Skin epidermis (tissue), 12 donors: ENCODE data around the gene CALCOCO1.
A peak's percentile ranks its signal among the peaks of the same experiment; 100 is the strongest.
"Not testable (repeated sequence)": the region's sequence is repeated elsewhere in the genome, so short reads cannot be mapped to it uniquely, and the experiment has no call there.

Experiments used
- H3K27ac ChIP-seq, 21 experiments: fragments of 200-600 bp; sonication (generic) in 11 of 21; one replicate each; pipeline ENCODE4 v1.5.0; 2020; ENCODE audit warnings: mild to moderate bottlenecking in 3 of 21, inconsistent platforms in 2 of 21, moderate library complexity in 2 of 21
- H3K4me3 ChIP-seq, 7 experiments: fragments of 200-600 bp; sonication (generic) in 2 of 7; one replicate each; pipeline ENCODE4 v1.5.0; 2020; ENCODE audit warnings: inconsistent platforms in 2 of 7, mild to moderate bottlenecking in 2 of 7, moderate library complexity in 1 of 7

Gene CALCOCO1

GRCh38 chr12:53736592-53736991 lies 9.3 kb upstream of the CALCOCO1 start:
- Histone ChIP-seq H3K27ac (no peak overlapping the region), H3K4me3 (no peak overlapping the region)

DNA sequence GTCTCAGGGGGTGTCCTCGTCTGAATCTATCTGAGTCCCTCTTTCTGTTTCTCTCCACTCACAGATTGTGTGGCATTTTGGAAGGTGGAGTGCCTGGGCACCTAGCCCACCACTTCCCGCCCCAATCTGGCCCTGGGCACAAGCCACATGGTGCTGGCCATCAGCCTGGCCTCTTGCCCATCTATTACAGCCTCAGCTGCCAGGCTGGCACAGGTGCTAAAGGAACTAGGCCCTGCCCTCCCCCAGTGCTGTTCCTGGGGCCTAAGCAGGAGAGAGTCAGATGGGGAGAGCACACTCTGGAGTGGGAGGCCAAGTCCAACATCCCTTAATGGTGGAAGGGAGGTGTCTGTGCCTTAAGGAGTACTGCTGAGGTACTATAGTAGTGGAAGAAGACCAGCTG lies 8.3 kb upstream of the CALCOCO1 start:
- Histone ChIP-seq H3K27ac (no peak overlapping the region), H3K4me3 (no peak overlapping the region)

- Histone ChIP-seq H3K4me3 (no peak overlapping the region), H3K27ac (no peak overlapping the region)
These were observed 7.2 kb upstream of the CALCOCO1 start for GRCh38 chr12:53734425-53734824.

GRCh38 chr12:53733807-53734200 lies 6.6 kb upstream of the CALCOCO1 start:
- no peak overlapping the region for H3K27ac ChIP-seq

DNA sequence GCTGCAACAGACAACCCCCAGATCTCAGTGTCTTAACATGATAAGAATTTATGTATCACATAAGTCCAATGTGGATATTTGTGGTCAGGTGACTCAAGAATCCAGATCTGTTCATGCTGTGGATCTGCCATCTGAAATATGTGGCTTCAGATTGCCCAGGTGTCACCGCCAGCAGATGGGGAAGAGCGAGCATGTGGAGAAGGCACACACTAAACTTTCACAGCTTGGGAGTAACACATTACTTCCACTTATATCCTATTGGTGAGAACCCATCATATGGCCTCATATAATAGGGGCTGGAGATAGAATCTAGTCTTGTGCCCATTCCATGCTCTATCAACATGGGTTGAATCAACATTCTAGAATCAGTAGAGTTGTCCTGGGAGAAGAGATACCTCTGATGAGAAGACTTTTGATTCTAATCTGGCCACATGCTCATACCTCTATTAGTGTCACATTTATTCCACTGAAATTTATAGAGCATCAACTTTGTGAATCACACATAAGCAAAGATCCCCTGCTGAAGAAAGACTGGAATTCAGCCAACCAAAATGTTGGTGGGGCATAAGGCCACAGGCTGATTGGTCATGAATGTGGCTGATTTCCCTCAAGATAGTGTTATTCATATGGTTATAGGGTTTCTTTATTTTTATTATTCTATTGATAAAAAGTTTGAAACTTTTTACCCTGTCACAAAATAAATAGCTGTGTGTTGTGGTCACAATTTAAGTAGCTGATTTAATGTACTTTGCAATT lies 6.0 kb upstream of the CALCOCO1 start:
- no peak overlapping the region for H3K4me3 ChIP-seq
- H3K27ac ChIP-seq = no peak overlapping the region

More at GRCh38 chr12:53733807-53734200, 6.6 kb upstream of the CALCOCO1 start:
- no peak overlapping the region for H3K4me3 ChIP-seq

DNA sequence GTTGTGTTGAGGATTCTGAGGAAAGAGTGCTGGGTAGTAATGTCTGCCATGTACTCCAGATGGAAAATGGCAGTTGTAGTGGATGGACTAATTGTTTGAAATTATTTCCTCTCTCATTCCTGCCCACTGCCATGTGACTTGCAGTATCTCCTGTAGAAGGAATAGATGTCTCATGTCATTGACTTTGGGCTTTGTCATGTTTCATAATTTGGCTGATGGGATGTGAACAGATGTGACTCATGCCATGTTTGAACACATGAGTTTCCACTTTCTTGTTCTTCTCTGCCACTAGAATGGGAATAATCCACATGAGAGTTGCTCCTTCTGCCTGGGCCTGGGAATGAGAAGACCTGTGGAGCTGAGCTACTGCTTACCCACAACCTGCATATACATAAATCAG lies 2.4 kb upstream of the CALCOCO1 start:
- Histone ChIP-seq H3K27ac (no peak overlapping the region), H3K4me3 (no peak overlapping the region)

GRCh38 chr12:53728206-53728605 lies 954 bp upstream of the CALCOCO1 start:
- Histone ChIP-seq H3K27ac (peak overlapping the region in 13 of 21 experiments; percentile 34 to 85 (median 72)), H3K4me3 (no peak overlapping the region)

- peak overlapping the region in 19 of 21 experiments; percentile 45 to 91 (median 83) for H3K27ac ChIP-seq
- H3K4me3 ChIP-seq = peak overlapping the region; percentile 44 to 86 (median 69)
These were observed 324 bp downstream of the CALCOCO1 start for GRCh38 chr12:53726946-53727309.

DNA sequence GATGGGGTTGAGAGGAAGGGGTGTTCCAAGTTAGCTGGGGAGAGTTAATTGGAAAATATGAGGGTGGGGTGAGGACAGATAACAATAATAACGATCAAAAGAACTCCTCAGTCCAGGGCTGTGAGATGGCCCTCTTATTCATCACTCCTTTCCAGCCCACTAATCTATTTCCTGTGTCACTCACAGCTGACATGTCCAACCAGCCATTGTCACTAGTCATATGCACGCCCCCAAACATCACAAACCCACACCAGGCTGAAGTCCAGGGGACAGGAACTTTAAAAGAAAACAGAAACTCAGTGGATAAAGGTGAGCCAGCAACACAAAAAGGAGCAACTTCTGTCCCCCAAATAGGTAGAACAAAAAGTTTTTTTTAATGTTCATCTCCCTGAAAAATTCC lies 911 bp downstream of the CALCOCO1 start:
- H3K27ac ChIP-seq = peak overlapping the region in 19 of 21 experiments; percentile 45 to 91 (median 83)

GRCh38 chr12:53725824-53726223 lies 1.4 kb downstream of the CALCOCO1 start:
- Histone ChIP-seq H3K4me3 (peak overlapping the region in 4 of 7 experiments; percentile 56 to 86 (median 73)), H3K27ac (peak overlapping the region in 17 of 21 experiments; percentile 5 to 91 (median 81))

More for the DNA sequence above, 911 bp downstream of the CALCOCO1 start:
- H3K4me3 ChIP-seq = peak overlapping the region; percentile 44 to 86 (median 69)

DNA sequence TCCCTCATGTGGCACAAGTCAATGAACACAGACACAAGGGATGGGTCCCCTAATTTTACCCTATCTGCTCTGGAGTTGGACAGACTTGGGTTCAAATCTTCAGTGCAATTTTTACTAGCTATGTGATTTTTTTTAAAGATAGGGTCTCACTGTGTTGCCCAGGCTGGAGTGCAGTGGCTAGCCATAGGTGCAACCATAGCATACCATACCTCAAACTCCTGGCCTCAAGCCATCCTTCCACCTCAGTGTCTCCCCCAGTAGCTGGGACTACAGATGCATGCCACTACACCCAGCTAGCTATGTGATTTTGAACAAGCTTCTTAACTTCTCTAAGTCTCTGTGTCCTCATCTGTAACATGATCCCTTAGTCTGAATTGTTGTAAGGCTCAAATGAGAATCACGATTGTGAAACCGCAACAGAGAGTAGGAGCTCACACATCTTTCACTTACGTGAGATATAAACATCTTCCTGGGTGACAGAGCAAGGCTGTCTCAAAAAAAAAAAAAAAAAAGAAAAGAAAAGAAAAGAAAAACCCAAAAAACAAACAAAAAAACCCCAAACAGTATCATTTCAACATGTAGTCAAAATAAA lies 4.7 kb downstream of the CALCOCO1 start:
- no peak overlapping the region for H3K27ac ChIP-seq

DNA sequence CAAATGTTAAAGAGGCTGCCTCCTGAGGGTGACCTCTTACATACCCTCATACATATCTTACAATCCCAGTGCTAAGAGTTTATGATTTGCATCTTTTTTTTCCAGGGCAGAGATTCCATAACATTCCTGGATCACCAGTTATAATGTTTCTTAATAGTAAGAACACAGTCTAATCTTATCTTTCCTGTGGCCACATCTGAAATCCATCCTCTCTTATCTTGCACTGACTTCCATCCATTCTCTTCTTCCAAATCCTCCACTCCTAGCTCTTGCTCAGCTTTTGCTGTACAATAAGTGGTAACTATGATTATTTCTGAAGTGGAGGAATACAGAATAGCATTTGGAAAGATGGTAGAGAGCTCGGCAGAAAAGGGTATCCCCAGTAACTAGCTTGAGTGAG lies 6.3 kb downstream of the CALCOCO1 start:
- H3K27ac ChIP-seq = no peak overlapping the region

More for the DNA sequence above, 4.7 kb downstream of the CALCOCO1 start:
- H3K4me3 ChIP-seq = no peak overlapping the region

DNA sequence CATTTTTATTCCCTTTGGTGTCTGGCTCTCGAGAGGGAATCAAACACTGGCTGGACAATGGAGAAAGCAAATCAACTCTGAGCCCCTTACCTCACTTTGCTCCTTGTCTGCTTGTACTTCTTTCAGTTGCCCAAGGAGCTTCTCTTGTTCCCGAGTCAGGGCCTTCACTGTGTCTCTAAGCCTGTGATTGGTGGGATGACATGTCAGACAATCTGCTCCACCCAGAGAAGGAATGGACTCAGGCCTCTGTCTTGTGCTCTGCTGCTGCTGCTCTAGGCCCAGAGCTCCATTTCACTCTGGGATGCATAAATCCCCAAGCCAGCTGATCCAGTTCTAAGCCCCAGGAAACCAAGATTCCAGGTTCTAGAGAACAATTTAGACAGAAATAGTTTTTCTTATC lies 7.6 kb downstream of the CALCOCO1 start:
- H3K27ac ChIP-seq = no peak overlapping the region

More for the DNA sequence above, 6.3 kb downstream of the CALCOCO1 start:
- no peak overlapping the region for H3K4me3 ChIP-seq

DNA sequence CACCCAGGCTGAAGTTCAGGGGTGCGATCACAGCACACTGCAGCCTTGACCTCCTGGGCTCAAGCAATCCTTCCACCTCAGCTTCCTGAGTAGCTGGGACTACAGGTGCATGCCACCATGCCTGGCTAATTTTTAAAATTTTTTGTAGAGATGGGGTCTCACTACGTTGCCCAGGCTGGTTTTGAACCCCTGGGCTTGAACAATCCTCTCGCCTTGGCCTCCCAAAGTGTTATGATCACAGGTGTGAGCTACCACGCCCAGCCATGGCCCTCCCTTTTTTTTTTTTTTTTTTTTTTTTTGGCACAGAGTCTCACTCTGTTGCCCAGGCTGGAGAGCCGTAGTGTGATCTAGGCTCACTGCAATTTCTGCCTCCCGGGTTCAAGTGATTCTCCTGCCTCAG lies 8.7 kb downstream of the CALCOCO1 start:
- not testable (repeated sequence) for H3K27ac ChIP-seq, H3K4me3 ChIP-seq

More for the DNA sequence above, 7.6 kb downstream of the CALCOCO1 start:
- H3K4me3 ChIP-seq = no peak overlapping the region

DNA sequence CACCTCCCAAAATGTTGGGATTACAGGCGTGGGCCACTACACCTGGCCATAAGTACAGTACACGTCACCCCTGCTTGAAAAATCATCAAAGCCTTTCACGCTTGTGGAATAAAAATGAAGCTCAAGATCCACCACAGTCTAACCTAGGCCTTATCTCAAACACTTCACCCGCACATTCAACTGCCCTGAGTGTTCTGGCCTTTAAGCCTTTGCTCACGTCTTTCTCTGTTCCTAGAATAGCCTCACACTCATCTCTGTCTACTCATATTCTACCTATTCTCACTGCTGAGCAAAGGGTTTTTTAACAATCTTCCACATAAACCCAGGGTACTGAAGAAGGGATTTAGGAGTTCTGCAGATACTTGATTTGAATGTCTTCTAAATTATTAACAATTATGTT lies 9.9 kb downstream of the CALCOCO1 start:
- Histone ChIP-seq H3K4me3 (no peak overlapping the region), H3K27ac (no peak overlapping the region)

DNA sequence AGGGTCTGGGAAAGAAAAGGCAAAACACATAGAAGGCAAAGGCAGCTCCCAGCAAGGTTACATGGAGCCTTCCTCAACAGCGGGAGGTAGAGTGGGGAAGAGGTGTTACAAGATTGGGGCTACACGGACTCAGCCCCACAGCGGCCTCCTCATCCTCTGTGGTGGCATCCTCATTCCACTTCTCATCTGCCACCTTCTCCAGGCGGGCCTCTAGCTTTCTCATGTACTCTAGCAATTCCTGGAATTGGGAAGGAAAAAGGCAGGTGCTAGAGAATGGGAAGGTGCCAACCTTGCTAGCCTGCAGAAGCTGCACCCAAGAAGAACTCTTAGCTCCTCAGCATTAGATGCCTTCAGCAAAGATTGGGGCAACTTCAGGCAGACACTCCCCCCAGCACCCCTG lies 13.2 kb downstream of the CALCOCO1 start:
- H3K27ac ChIP-seq = no peak overlapping the region
- H3K4me3 ChIP-seq = no peak overlapping the region

DNA sequence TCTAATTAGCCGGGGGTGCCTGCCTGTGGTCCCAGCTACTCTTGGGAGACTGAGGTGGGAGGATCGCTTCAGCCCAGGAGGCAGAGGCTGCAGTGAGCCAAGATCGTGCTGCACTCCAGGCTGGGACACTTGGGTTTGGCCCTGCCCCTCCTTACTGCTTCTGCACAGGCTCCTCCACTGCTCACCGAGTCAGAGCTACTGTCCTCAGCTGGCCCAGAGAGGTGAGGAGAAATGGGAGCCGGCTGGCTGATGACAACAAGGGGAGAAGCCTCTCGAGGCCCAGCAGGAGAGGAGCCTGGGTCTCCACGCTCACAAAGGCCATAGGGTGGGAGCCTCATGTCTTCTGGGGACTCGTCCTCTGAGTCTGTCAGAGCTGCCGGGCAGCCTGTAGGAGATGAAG lies 13.7 kb downstream of the CALCOCO1 start:
- Histone ChIP-seq H3K4me3 (no peak overlapping the region), H3K27ac (no peak overlapping the region)

GRCh38 chr12:53712059-53712643 lies 15.1 kb downstream of the CALCOCO1 start:
- H3K27ac ChIP-seq = no peak overlapping the region
- H3K4me3 ChIP-seq = no peak overlapping the region

- no peak overlapping the region for H3K4me3 ChIP-seq
- H3K27ac ChIP-seq = no peak overlapping the region
These were observed 17.2 kb downstream of the CALCOCO1 start for GRCh38 chr12:53710091-53710490.

GRCh38 chr12:53709671-53710070 lies 17.6 kb downstream of the CALCOCO1 start:
- Histone ChIP-seq H3K4me3 (no peak overlapping the region), H3K27ac (no peak overlapping the region)

- H3K4me3 ChIP-seq = no peak overlapping the region
- no peak overlapping the region for H3K27ac ChIP-seq
These were observed 21.2 kb downstream of the CALCOCO1 start for GRCh38 chr12:53706080-53706479.
